Chondrocyte (in vitro differentiated cells): ENCODE results near the gene CCDC183. TPM values are rescaled to one million over a fixed set of nuclear protein-coding genes. Genes with fewer than 3 reads are reported as not detected.
"Not testable (repeated sequence)": the region's sequence is repeated elsewhere in the genome, so short reads cannot be mapped to it uniquely, and the experiment has no call there.

Experiments
- DNase-seq: peaks from one replicate; pipeline ENCODE4 v3.0.0; 2021; ENCODE audit warnings: mixed read lengths, low spot score
- H3K27ac Mint-ChIP-seq: one replicate; pipeline ENCODE4 v1.8.0; 2021; ENCODE audit warnings: mild to moderate bottlenecking, moderate library complexity, mixed read lengths; ENCODE audit not compliant: unreplicated experiment
- H3K27me3 Mint-ChIP-seq: 2 replicates; pipeline ENCODE4 v1.8.0; 2021; ENCODE audit warnings: low read depth, mixed read lengths
- H3K36me3 Mint-ChIP-seq: 2 replicates; pipeline ENCODE4 v1.8.0; 2021; ENCODE audit warnings: low read depth, mixed read lengths
- H3K4me1 Mint-ChIP-seq: 2 replicates; pipeline ENCODE4 v1.8.0; 2021; ENCODE audit warnings: low read depth, mild to moderate bottlenecking, mixed read lengths
- H3K4me3 Mint-ChIP-seq: one replicate; pipeline ENCODE4 v1.8.0; 2021; ENCODE audit warnings: mild to moderate bottlenecking, moderate library complexity, mixed read lengths; ENCODE audit not compliant: unreplicated experiment
- H3K9me3 Mint-ChIP-seq: 2 replicates; pipeline ENCODE4 v1.8.0; 2021; ENCODE audit warnings: low read depth, mixed read lengths
- total RNA-seq: library from RNA; stranded (reverse); gene quantifications from 3 replicates; pipeline ENCODE4 v1.2.1, GENCODE V29; 2021
- TF ChIP-seq, protein P1 (sequence below): fragments of 200-600 bp; sonication (generic); IDR thresholded peaks from 2 replicates; pipeline ENCODE4 v1.5.0; 2021; ENCODE audit warnings: antibody characterized with exemption, mild to moderate bottlenecking, moderate library complexity

CCDC183 gene
- total RNA-seq, 1 donor from 2014 or later, result 1.5 TPM

DNA sequence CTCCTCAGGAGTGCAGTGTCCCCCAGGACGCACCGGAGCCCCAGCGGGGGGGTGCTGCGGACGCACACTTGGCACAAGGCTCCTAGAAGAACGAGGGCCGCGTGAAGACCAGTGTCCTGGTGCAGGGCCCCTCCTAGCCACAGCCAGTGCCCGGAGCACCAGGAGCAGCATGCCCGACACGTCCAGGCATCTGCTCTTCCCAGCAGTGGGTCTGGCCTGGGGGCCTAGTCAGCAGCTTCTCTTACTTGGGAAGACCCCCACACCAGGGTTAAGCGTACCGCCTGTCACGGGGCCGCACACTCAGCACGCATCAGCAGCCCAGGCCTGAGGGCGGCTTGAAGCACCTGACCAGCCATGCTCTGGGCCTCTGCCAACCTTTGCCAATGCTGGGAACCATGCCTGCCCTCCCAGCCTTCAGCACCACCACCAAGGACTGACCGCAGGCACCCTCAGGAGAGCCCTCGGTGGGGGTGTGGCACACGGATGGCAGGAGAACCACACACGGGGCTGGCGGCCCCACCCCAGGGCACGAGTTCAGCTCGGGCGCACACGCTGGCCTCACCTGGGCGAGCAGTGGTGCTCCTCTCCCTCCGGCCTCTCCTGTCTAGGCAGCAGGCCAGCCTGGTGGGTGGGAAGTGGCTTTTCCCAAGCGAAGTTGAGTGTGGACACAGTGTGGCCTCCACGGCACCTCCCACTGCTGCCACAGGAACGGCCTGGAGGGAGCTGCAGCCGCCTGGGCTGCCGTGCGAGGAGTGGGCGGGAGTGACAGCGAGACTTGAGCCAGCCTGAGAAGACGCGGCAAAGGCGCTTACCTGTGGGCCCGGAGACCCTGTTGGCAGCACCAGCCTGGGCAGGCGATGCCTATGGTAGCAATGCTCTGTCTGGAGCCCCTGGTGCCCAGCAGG is 34.1 kb downstream of the CCDC183 start:
- H3K36me3 Mint-ChIP-seq, result no peaks in the 10 kb centered on the region
- H3K27ac Mint-ChIP-seq, result no peak overlapping the region
- TF ChIP-seq, protein P1, sequence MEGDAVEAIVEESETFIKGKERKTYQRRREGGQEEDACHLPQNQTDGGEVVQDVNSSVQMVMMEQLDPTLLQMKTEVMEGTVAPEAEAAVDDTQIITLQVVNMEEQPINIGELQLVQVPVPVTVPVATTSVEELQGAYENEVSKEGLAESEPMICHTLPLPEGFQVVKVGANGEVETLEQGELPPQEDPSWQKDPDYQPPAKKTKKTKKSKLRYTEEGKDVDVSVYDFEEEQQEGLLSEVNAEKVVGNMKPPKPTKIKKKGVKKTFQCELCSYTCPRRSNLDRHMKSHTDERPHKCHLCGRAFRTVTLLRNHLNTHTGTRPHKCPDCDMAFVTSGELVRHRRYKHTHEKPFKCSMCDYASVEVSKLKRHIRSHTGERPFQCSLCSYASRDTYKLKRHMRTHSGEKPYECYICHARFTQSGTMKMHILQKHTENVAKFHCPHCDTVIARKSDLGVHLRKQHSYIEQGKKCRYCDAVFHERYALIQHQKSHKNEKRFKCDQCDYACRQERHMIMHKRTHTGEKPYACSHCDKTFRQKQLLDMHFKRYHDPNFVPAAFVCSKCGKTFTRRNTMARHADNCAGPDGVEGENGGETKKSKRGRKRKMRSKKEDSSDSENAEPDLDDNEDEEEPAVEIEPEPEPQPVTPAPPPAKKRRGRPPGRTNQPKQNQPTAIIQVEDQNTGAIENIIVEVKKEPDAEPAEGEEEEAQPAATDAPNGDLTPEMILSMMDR, result no peak
- no peak overlapping the region for H3K4me3 Mint-ChIP-seq
- no peak for DNase-seq
- H3K4me1 Mint-ChIP-seq, result no peaks in the 10 kb centered on the region
- no peaks in the 10 kb centered on the region for H3K9me3 Mint-ChIP-seq
- no peaks in the 10 kb centered on the region for H3K27me3 Mint-ChIP-seq

DNA sequence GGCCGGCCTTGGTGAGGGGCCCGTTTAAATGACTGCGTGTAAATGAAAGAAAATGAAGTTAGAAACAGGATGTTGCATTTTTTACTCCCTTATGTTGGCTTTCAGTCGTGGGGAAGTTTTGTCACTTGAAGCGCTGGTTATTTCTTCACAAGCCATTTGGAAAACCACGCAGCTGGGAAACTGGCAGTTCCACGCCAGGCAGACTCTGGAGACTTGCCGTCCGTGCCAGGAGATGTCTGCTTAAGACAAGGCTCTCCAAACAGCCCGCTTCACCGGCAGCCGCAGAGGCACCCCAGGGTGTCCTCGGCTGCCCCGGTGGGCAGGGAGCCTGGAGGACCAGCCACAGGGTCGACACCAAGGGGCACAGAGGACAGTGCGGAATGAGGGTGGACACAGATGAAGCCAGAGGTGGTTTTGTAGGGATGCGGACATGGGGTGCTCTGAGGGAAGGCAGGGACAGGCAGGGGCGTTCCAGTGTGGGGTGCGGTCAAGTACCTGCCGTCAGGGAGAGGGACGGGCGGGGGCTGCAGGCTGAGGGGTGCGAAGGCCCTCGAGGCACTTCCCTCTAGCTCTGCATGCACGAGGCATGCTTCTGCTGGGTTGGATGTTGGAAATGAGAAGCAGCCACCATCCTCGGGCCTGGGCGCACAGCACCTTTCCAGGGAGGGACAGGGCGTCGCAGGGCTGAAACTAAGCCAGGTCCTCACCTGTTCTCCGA is 35.0 kb downstream of the CCDC183 start:
- DNase-seq, result no peak
- Mint-ChIP-seq H3K9me3 (no peaks in the 10 kb centered on the region), H3K4me1 (no peaks in the 10 kb centered on the region), H3K27me3 (no peaks in the 10 kb centered on the region), H3K4me3 (no peak overlapping the region), H3K27ac (no peak overlapping the region), H3K36me3 (no peaks in the 10 kb centered on the region)
- TF ChIP-seq, protein P1, result no peak

GRCh38 chr9:136831720-136832104 is 35.6 kb downstream of the CCDC183 start:
- Mint-ChIP-seq H3K4me3 (no peak overlapping the region), H3K4me1 (no peaks in the 10 kb centered on the region), H3K9me3 (no peaks in the 10 kb centered on the region), H3K27me3 (no peaks in the 10 kb centered on the region), H3K36me3 (no peaks in the 10 kb centered on the region), H3K27ac (no peak overlapping the region)
- TF ChIP-seq, protein P1, result no peak
- no peak for DNase-seq

GRCh38 chr9:136832581-136832980 is 36.4 kb downstream of the CCDC183 start:
- no peak overlapping the region for H3K4me3 Mint-ChIP-seq
- no peaks in the 10 kb centered on the region for H3K9me3 Mint-ChIP-seq
- TF ChIP-seq, protein P1, result no peak
- no peaks in the 10 kb centered on the region for H3K4me1 Mint-ChIP-seq
- H3K27ac Mint-ChIP-seq, result no peak overlapping the region
- no peaks in the 10 kb centered on the region for H3K36me3 Mint-ChIP-seq
- no peaks in the 10 kb centered on the region for H3K27me3 Mint-ChIP-seq
- DNase-seq, result no peak

DNA sequence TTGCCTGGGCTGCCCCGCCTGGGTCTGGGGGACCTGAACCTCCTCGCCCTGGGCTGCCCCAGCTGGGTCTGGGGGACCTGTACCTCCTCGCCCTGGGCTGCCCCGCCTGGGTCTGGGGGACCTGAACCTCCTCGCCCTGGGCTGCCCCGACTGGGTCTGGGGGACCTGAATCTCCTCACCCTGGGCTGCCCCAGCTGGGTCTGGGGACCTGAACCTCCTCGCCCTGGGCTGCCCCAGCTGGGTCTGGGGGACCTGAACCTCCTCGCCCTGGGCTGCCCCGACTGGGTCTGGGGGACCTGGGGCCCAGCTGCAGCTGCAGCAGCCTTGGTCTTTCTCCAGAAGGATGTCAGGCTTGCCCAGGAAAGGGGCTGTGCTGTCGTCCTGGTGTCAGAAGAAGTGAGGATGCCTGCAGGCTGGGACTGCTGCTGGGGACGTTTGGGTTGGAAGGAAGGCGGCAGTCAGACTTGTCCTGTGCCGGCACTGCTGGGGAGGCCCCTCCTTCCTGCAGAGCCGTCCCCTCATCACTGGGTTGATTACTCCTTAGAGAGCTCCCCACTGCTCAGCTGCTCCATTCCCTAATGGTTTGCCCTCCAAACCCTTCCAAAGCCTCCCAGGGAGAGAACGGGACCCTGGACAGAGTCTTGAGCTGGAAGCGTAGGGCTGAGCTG is 37.4 kb downstream of the CCDC183 start:
- H3K27ac Mint-ChIP-seq, H3K36me3 Mint-ChIP-seq, H3K27me3 Mint-ChIP-seq, DNase-seq, H3K4me3 Mint-ChIP-seq, H3K9me3 Mint-ChIP-seq, H3K4me1 Mint-ChIP-seq: not testable (repeated sequence)
